DMS53 treated with DMSO at 0.1 percent for 48 hours (cell line): Measurements from ENCODE around the gene WDR18.
"Not testable (repeated sequence)": the region's sequence is repeated elsewhere in the genome, so short reads cannot be mapped to it uniquely, and the experiment has no call there.

Experiments
- DNase-seq: peaks from one replicate; lab custom pipeline; 2025; ENCODE audit not compliant: unreplicated experiment; lab: John Stamatoyannopoulos, UW

The WDR18 gene

DNA sequence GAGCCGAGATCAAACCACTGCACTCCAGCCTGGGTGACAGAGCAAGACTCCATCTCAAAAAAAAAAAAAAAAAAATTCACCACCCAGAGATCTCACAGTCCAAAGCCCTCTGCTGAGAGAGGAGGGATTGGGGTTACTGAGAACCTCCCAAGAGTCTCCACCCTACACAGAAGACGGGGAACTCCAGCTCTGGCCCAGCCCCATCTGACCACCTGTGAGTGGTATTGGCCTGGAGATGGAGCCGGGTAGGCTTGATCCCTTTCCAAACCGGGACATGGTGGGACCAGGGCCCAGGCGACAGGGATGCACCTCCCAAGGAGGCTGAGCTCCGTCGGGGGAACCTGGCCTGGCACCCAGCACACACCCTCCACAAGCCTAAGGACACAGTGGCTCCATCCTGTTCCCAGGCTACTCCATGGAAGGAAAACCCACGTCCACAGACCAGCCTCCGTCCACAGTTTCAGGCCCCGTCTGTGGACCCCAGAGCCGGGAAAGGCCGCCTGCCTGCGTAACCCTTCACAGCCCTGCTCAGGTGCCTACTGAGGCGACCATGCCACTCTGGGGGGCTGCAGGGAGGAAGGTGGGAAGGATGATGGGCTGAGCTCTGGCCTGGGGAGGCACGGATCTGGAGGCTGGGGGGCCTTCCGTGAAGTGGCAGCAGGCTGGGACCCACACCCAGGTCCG, 34.9 kb downstream of the WDR18 start:
- no peak for DNase-seq

DNA sequence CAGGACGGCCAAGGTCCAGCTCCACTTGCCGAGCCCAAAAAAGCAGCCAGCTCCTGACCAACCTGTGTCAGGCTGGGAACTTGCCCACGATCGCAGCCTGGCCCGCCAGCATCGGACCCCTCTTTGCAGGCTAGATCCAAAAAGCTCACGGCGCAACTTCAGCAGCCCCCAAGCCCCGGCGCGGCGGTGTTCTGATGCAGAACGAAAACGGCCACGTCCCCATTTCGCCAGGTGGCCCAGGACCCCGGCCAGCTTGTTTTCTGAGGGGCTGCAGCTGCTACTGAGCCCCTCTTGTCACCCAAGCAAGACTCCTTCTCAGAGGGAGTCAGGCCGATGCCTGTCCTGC, 35.4 kb downstream of the WDR18 start:
- no peak for DNase-seq

DNA sequence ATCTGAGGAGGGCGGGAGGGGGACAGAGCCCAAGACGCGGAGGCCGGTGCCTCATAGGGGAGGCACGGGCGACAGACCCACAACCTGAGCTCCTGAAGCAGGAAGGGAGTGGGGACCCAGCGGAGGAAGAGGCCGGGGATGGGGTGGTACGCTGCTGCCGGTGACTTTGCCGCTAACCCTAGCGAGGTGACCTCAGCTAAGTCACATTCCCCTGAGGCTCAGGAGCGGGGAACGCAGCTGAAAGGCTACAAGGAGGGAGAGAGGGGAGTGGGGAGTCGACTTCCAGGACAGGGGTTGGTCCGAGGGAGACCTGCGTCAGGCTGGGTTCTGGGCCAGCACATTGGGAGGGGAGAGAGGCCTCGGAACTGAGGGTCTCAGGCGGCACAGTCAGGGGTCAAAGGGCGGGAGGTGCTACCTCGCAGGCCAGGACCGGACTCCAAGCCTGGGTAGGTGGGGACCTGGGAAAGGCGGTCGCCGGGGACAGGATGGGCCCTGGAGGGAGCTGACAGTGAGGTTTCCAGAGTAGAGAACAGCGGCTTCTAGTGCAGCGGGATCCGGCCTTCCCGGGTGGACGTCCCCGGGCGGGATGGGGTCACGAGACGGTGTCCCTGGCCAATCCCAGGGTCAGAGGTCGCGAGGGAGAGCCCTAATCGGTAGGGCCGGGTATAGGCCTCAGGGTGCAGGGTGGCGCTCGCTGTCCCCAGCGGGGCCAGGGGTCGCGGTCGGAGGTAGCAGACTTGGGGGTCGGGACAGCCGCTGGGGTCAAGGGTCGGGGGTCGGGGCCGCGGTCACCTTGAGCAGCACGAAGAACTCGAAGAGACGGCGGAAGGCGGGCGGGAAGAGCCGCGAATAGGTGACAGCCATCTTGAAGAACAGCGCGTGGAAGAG, 36.1 kb downstream of the WDR18 start:
- DNase-seq: no peak

DNA sequence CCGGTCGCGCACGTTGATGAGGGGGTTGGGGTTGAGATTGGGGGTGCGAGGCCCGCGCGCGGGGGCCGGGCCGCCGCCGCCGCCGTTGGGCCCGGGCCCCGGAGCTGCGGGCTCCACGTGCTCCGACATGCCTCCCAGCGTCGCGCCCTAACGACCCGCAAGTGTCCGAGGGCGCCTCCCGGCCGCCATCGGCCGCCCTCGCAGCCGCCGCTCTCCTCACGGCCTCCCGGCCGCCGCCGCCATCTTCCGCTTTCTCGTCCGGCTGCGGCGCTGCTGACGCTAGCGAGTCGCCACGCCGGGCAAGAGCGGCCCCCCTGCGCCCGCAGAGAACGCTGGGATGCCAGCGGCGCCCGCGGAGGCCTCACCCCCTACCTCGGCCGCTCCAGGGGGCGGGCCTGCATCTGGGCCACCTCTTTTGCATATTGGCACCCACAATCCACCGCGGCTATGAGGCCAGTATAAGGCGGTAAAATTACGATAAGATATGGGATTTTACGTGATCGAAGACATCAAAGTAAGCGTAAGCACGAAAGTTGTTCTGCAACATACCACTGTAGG, 36.8 kb downstream of the WDR18 start, which contains the start of gene TMEM259:
TMEM259 (minus strand) TSS at position 256 of the 558 bp plus-strand sequence; CDS start at position 129, 127 bp downstream.
- DNase-seq: peak; percentile 85

DNA sequence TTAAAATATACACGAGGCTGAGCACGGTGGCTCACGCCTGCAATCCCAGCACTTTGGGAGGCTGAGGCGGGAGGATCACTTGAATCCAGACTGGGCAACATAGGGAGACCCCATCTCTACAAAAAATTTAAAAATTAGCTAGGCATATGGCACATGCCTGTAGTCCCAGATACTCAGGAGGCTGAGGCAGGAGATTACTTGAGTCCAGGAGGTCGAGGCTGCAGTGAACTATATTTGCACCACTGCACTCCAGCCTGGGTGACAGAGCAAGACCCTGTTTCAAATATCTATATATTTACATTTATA, 39.7 kb downstream of the WDR18 start:
- not testable (repeated sequence) for DNase-seq

DNA sequence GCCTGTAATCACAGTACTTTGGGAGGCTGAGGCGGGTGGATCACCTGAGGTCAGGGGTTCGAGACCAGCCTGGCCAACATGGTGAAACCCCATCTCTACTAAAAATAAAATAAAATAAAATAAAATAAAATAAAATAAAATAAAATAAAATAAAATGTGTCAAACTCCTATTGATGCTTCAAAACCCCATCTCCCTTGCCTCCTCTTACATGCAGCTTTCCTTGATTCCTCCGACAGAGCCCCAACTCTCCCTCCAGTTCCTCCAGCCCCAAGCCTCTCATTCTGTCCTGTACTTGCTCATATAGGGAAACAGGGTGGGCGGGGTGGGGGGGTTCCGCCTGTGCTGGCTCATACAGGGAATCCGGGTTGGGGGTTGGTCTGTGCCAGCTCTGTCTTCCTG, 40.9 kb downstream of the WDR18 start:
- DNase-seq: not testable (repeated sequence)

DNA sequence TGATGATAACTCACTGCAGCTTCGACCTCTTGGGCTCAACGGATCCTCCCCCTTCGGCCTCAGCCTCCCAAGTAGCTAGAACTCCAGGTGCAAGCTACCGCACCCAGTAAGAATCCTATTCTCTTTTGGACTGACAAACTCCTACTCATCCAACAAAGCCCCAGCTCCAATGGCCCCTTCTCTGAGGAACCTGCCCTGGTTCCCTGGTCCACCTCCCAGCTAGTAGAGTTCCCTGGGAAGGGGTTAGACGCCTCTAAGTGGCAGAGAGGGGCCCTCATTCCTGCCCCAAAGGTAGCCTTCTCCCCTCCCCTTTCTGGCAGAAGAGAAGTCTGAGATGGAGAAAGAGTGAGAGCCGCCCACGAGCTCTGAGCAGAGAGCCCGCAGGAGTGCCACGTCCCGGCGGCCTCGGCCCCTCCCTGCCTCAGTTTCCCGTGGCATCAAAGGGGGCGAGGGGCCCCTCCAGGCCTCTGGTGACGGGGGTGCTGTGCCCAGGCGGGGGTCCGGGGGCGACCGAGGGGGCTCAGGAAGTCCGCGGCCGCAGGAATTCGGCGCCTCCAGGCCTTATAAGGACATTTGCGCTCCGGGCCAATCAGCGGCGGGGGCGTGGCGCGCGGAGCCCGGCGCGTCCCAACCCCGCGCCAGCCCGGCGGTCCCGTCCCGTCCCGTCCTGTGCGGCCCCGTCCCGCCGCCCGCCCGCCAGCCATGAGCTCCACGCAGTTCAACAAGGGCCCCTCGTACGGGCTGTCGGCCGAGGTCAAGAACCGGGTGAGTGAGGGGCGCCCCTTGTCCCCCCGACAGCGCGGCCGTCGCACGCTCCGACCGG, 42.0 kb downstream of the WDR18 start, which contains the start of gene CNN2:
CNN2 (plus strand) TSS at position 649 of the 823 bp plus-strand sequence; CDS start at position 703, 54 bp downstream.
- DNase-seq: peak; percentile 51

DNA sequence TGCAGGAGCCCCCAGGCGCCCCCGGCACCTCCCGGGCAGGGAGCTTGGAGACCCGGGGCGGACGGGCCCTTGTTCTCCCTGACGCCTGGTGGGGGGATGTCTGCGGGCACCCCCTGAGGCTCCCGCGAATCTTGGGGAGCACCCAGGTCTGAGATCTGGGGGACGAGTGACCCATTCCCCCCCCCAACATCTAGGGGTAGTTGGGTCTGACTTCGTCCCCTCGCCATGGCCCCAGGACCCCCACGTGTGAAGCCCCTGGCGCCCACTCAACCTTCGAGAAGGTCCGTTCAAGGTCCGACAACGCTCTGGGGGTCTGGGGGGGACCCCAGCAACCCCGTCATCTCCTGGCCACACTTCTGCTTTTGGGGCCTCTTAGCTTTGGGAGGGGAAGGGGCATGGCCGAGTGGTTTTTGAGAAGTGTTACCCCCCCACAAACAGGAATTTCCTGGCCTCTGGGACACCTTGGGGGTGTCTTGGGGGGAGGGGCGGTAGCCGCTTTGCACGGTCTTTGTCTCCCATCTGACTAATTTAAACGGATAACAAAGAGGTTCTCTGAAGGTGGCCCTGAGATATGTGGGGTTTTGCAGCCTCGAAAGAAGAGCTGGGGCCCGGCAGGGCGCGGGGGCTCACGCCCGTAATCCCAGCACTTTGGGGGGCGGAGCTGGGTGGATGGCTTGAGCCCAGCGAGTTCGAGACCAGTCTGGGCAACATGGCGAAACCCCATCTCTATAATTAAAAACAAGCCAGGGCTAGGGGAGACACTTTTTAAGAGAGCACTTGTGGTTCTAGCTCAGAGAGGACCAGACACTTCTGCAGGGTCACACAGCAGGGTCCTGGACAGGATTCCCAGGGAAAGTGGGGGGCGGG, 42.9 kb downstream of the WDR18 start:
- DNase-seq: no peak

DNA sequence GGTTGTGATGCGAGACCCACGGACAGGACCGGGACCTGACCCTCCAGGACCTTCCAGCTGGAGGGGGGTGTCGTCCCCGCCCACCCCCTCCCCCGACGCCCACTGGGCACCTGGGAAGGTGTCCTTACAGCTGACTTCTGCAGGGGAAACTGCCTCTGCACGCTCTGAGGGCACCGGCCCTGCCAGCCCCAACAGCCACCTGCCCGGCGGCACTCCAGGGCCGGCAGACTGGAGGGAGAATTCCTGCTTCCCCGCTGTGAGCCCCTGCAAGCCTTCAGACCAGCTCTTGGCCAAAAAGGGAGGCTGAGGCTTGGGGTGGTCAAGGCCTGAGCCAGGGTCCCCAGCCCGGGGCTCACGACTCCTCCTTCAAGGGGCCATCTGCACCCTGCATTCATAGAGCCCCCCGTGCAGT, 43.5 kb downstream of the WDR18 start:
- peak; percentile 12 for DNase-seq

DNA sequence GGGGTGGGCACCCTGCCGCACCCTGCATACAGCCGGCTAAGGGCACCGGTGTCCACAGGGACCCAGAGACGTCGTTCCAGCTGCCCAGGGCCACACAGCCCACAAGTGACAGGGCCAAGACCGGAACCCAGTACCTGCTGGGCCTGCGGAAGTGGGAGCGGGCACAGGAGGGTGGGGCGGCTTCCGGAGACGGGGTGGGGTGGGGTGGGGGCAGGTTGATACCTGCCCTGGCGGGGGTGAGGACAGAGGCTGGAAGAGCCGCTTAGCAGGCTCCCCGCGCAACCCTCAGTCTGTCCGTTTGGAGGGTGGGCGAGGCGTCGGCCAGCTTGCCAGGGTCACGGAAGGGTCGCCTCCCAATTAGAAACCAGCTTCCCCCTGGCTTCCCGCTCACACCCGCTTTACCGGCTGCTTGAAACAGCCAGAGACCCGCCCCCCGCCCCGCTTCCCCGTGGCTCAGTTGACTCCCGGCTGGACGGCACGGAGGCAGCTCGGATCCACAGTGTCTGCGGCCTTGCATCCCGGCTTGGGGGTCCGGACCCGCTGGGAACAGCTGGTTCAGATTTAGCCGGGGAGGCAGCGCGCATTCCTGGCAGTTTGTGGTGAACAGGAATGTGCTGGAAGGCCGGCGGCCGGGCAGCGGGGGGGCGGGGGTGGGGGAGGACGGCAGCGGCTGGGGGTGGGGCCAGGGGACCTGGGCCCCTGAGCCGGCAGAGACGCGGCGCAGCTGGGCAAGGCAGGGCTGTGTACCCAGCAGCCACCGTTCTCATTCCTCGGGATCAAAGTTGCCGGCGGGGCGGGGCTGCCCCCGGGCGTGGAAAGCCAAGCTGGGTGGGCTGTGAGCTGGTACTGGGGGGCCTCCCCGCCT, 44.1 kb downstream of the WDR18 start:
- DNase-seq: peak; percentile 21

DNA sequence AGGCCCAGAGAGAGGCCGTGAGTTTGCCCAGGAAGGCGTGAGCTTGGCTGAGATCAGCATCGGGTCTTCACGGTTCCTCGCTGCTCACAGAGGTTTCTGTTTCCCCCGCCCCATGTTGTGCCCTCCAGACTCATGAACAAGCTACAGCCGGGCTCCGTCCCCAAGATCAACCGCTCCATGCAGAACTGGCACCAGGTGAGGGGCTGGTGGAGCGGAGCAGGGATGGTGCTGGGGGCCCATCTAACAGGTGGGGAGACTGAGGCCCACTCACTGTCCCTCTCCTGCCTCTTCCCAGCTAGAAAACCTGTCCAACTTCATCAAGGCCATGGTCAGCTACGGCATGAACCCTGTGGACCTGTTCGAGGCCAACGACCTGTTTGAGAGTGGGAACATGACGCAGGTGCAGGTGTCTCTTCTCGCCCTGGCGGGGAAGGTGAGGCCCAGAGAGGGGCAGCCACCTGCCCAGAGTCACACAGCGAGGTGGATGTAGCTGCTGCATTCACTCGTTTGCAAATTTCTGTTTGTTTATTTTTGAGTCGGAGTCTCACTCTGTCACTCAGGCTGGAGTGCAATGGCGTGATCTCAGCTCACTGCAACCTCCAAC, 48.2 kb downstream of the WDR18 start:
- no peak for DNase-seq

DNA sequence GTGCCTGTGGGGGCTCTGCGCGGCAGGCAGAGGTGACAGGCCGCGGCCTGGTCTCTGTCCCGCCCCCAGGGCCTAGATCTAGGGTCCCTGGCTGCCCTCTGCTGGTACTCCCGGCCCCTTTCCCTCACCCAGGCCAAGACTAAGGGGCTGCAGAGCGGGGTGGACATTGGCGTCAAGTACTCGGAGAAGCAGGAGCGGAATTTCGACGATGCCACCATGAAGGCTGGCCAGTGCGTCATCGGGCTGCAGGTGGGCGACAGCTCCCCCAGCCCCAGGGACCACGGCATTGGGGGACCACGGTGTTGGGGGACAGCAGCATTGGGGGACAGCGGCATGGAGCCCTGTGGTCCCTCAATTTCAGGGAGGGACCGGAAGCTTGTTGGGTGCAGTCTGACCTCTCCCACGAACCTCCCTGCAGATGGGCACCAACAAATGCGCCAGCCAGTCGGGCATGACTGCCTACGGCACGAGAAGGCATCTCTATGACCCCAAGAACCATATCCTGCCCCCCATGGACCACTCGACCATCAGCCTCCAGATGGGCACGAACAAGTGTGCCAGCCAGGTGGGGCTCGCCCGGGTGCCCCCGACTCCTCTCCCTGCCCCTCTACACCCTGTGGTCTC, 52.0 kb downstream of the WDR18 start:
- DNase-seq: no peak

DNA sequence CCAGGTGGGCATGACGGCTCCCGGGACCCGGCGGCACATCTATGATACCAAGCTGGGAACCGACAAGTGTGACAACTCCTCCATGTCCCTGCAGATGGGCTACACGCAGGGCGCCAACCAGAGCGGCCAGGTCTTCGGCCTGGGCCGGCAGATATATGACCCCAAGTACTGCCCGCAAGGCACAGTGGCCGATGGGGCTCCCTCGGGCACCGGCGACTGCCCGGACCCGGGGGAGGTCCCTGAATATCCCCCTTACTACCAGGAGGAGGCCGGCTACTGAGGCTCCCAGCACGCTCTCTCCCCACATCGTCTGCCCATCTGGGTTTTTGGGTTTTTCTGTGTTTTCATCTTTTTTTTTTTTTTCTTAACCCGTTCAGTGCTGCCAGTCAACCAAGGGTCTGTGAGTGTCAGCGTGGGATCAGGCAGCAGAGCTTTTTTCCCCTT, 53.5 kb downstream of the WDR18 start:
- DNase-seq: no peak

DNA sequence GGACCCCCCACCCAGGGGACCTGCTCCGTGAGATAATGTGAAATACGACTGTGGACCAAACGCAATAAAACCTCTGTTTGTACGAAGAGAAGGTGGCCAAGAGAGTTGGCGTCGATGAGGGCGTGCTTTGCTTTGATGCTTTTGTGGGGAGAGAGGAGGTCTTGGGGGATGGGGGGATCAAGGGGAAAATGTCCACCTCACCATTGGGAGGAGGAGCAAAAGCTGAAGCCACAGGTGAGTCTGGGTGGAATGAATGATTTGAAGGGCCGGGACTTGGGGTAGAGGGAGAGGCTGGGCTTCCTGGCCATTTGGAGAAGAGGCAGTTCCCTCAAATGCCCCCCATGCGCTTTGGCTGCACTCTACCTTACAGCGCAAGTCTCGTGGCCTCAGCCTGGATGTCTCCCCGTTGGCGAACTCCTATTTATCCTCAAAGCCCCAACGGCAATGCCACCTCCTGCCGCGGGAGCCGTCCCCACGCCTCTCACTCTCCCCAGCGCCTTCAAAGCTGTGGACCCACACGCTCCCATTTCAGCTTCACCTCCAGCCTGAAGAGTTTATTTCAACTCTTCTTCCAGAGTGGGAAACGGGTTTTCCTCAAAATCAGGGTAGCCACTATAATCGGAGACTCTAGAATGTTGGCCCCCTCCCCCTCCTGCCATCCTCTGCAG, 55.0 kb downstream of the WDR18 start:
- DNase-seq: no peak

DNA sequence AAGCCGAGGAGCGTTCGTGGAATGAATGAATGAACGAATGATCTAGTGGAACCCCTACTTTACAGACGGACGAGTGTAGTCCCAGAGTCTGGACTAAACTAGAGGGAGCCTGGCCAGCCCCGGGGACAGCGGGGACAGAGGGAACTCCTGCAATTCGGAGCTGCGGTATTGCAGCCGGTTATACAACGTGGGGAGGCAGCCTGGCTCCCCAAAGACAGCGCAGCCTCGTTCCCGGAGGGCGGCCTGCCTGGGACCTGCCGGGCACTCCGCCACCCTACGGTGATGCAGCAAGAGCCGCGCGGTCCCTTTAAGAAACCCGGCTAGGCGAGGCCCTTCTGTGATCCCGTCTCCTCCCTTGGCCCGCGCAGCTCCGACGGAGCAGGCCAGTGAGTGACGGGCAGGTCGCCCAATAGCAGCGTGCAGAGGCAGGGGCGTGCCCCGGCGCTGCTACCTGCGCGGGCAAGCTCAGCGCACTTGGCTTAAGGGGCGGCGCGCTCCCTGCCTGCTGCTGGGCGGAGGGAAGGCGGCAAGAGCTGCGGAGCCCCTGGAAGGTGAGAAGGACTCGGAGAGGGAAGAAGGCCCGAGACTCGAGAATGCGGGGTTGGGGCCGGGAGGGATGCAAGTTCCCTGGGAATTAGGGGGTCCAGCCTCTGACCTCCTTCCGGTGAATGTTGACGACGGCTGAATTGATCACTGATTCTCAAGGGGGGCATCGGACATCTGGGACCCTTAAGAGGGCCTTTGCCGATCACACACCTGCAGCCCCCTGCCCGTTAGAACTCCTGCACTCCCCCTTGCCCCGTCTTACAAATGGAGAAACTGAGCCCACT, 55.7 kb downstream of the WDR18 start, which contains the start of gene ABCA7:
ABCA7 (plus strand) TSS at position 462 of the 830 bp plus-strand sequence. CDS start 1,255 bp downstream, outside the sequence.
- peak; percentile 86 for DNase-seq

DNA sequence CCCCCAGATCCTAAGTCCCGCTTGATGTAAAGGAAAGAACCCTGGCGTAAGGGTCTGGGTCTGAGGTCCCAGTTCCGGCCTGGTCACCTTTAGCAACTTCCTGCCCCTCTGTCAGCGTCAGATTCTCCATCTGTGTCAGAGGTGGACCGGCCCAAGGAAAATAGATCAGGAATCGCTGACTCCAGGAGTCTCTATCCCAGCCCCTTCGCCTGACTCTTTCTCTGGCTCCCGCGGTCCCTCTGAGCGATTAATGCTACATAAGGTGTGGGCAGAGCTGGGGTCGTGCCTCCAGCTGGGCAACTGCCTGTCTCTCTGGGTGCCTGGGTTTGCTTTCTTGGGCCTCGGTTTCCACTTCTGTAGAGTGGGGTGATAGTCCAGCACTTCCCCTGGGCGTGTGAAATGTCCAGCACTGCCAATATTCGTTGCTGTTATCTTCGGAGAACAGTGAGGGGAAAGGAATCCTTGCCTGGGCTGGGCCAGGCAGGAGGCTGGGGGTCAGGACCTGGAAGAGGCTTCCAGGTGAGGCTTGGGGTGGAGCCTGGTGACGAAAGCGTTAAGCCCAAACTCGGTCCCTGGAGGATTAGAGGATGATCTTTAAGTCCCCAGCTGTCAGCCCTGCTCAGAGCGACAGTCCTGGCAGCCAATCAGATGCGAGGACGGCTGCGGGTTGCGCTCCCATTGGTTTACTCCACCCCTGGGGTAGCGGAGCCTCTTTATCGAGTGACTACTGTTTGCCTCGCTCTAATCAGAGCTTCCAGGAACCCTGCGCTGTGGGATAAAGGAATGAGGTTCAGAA, 56.5 kb downstream of the WDR18 start:
- DNase-seq: peak; percentile 70
